BJ (cell line): Measurements from ENCODE around the gene KLHL6. TPM values are rescaled to one million over a fixed set of nuclear protein-coding genes. Genes with fewer than 3 reads are reported as not detected.

Experiments
- CTCF ChIA-PET: fragments of 350-600 bp; formaldehyde crosslinking; extraction: SDS; loops from one replicate; lab custom pipeline; 2021; ENCODE audit warnings: antibody characterized with exemption, inconsistent platforms; lab: Yijun Ruan, JAX
- POLR2A ChIA-PET: fragments of 300-600 bp; sonication (Branson Sonifier 250); formaldehyde crosslinking; extraction: SDS; loops from one replicate; lab custom pipeline; 2021; ENCODE audit warnings: antibody characterized with exemption; lab: Charles Lee
- DNase-seq: peaks from one replicate; pipeline ENCODE4 v3.0.0-alpha.2; 2011; ENCODE audit warnings: low read depth
- H3K27me3 ChIP-seq: 2 replicates; pipeline ENCODE4 v1.6.0; 2011; ENCODE audit warnings: low read length; ENCODE audit not compliant: control insufficient read depth, insufficient read depth
- H3K36me3 ChIP-seq: 2 replicates; pipeline ENCODE4 v1.5.1; 2011; ENCODE audit warnings: low read length; ENCODE audit not compliant: control insufficient read depth, insufficient read depth
- H3K4me3 ChIP-seq: 2 replicates; pipeline ENCODE4 v1.5.1; 2011; ENCODE audit warnings: low read depth, mild to moderate bottlenecking, control low read depth, low read length
- CTCF ChIP-seq: IDR thresholded peaks from 2 replicates; pipeline ENCODE4 v1.5.1; 2011; ENCODE audit warnings: low read depth, mild to moderate bottlenecking, control low read depth, inconsistent platforms, low read length, moderate library complexity; ENCODE audit not compliant: insufficient read depth
- polyA plus RNA-seq: library from polyadenylated mRNA; depleted of rRNA; stranded (reverse); fragments of >200 nt; gene quantifications from 2 replicates; pipeline ENCODE4 v1.2.3, GENCODE V29; 2011

The KLHL6 gene
- polyA plus RNA-seq, 1 experiment: not detected

GRCh38 chr3:183485585-183485984 lies 69.9 kb downstream of the KLHL6 start:
- H3K36me3 ChIP-seq: no peaks in the 10 kb centered on the region
- DNase-seq: no peak
- no peak overlapping the region for H3K4me3 ChIP-seq
- ChIA-PET POLR2A (interaction anchor here (0.6 kb wide), 1 partner anchor 149 kb away, joined by 3 read pairs; no protein-coding TSS in a partner anchor), CTCF (no interaction called here)
- H3K27me3 ChIP-seq: no peaks in the 10 kb centered on the region
- TF ChIP-seq CTCF: no peak

GRCh38 chr3:183485093-183485492 lies 70.4 kb downstream of the KLHL6 start:
- POLR2A ChIA-PET: no interaction called here
- no peaks in the 10 kb centered on the region for H3K27me3 ChIP-seq
- CTCF ChIA-PET: no interaction called here
- H3K4me3 ChIP-seq: no peak overlapping the region
- DNase-seq: no peak
- no peak for TF ChIP-seq CTCF
- no peaks in the 10 kb centered on the region for H3K36me3 ChIP-seq

- POLR2A ChIA-PET: no interaction called here
- TF ChIP-seq CTCF: no peak
- CTCF ChIA-PET: no interaction called here
- H3K27me3 ChIP-seq: no peaks in the 10 kb centered on the region
- no peak overlapping the region for H3K4me3 ChIP-seq
- no peaks in the 10 kb centered on the region for H3K36me3 ChIP-seq
- DNase-seq: no peak
Measured at GRCh38 chr3:183484431-183485075, 71.0 kb downstream of the KLHL6 start.

GRCh38 chr3:183481582-183481981 lies 73.9 kb downstream of the KLHL6 start:
- Histone ChIP-seq H3K4me3 (no peak overlapping the region), H3K27me3 (0 out of 2 replicates have a peak, but pooled peaks cover 2% of the 10 kb centered on the region), H3K36me3 (no peaks in the 10 kb centered on the region)
- ChIA-PET CTCF (interaction anchor here (0.6 to 3.0 kb wide), 3 partner anchors 8 to 266 kb away, joined by 3 to 11 read pairs (median 4); no protein-coding TSS in a partner anchor), POLR2A (no interaction called here)
- TF ChIP-seq CTCF: no peak
- no peak for DNase-seq

GRCh38 chr3:183478501-183478900 lies 77.0 kb downstream of the KLHL6 start:
- TF ChIP-seq CTCF: no peak
- CTCF ChIA-PET: interaction anchor here (1.3 to 2.2 kb wide), 6 partner anchors 10 to 406 kb away, joined by 4 to 16 read pairs (median 6); partner anchors contain the start of gene PARL
- POLR2A ChIA-PET: no interaction called here

More at GRCh38 chr3:183478501-183478900, 77.0 kb downstream of the KLHL6 start:
- H3K4me3 ChIP-seq: no peak overlapping the region
- peaks cover 2% of the 10 kb centered on the region; the same call in 1 of the 2 replicates for H3K27me3 ChIP-seq
- no peak for DNase-seq
- no peaks in the 10 kb centered on the region for H3K36me3 ChIP-seq
